HepG2 (cell line): ENCODE results near the gene DNAJC2. TPM values are rescaled to one million over a fixed set of nuclear protein-coding genes. Genes with fewer than 3 reads are reported as not detected.

ENCODE experiments used
- HMGA1 ChIP-seq: sonication (generic); formaldehyde crosslinking; conservative IDR thresholded peaks from 2 replicates; pipeline ENCODE4 v1.4.0; 2020; ENCODE audit warnings: missing genetic modification reagents
- KDM4B ChIP-seq: sonication (generic); formaldehyde crosslinking; IDR thresholded peaks from 2 replicates; pipeline ENCODE4 v1.4.0; 2020; ENCODE audit warnings: missing genetic modification reagents
- MAFF ChIP-seq: IDR thresholded peaks from 2 replicates; pipeline ENCODE4 v1.6.1; 2011; ENCODE audit warnings: low read depth, low read length, improper control_type of control experiment
- NFIB ChIP-seq: sonication (generic); formaldehyde crosslinking; IDR thresholded peaks from 2 replicates; pipeline ENCODE4 v1.9.0; 2021; ENCODE audit warnings: missing genetic modification reagents, mild to moderate bottlenecking, borderline replicate concordance
- NR2F6 ChIP-seq, 2 experiments: IDR thresholded peaks; 2 replicates each; pipeline ENCODE4 v1.6.1; 2016; ENCODE audit warnings: antibody characterized with exemption in 1 of 2, mild to moderate bottlenecking in 1 of 2
- PPARG ChIP-seq: conservative IDR thresholded peaks from 2 replicates; pipeline ENCODE4 v1.6.1; 2016; ENCODE audit warnings: missing biosample characterization, missing genetic modification reagents
- RBM39 ChIP-seq: fragments of 200-400 bp; formaldehyde crosslinking; IDR thresholded peaks from one replicate; pipeline ENCODE4 v1.6.1; 2018; ENCODE audit warnings: antibody characterized with exemption, mild to moderate bottlenecking, low read depth, low read length; ENCODE audit not compliant: poor library complexity, severe bottlenecking
- SAP130 ChIP-seq: IDR thresholded peaks from 2 replicates; pipeline ENCODE4 v1.6.1; 2016; ENCODE audit warnings: low read depth
- SIN3A ChIP-seq: IDR thresholded peaks from 2 replicates; pipeline ENCODE4 v1.6.1; 2011; ENCODE audit warnings: low read depth, mild to moderate bottlenecking, control low read depth, low read length, borderline replicate concordance
- SMARCC2 ChIP-seq: fragments of 450-650 bp; IDR thresholded peaks from 2 replicates; pipeline ENCODE4 v1.6.1; 2017; ENCODE audit warnings: antibody characterized with exemption, mild to moderate bottlenecking
- SOX6 ChIP-seq, 2 experiments: fragments of 450-650 bp in 1 of 2; sonication (generic) in 1 of 2; formaldehyde crosslinking in 1 of 2; IDR thresholded peaks; 2 replicates each; pipeline versions ENCODE4 v1.4.0 to v1.6.1; 2017 to 2020; ENCODE audit warnings: antibody characterized with exemption in 1 of 2, mild to moderate bottlenecking in 1 of 2, missing genetic modification reagents in 1 of 2
- XRCC5 ChIP-seq: fragments of 200-400 bp; formaldehyde crosslinking; optimal IDR thresholded peaks from 2 replicates; pipeline ENCODE3; 2017; ENCODE audit warnings: mild to moderate bottlenecking, low read length
- ZBTB1 ChIP-seq: sonication (generic); formaldehyde crosslinking; IDR thresholded peaks from 2 replicates; pipeline ENCODE4 v1.4.0; 2020; ENCODE audit warnings: missing genetic modification reagents, borderline replicate concordance
- ZNF138 ChIP-seq: sonication (generic); formaldehyde crosslinking; IDR thresholded peaks from 2 replicates; pipeline ENCODE4 v1.5.0; 2020; ENCODE audit warnings: mild to moderate bottlenecking, low read depth, missing genetic modification reagents
- ZNF207 ChIP-seq: fragments of 450-650 bp; IDR thresholded peaks from 2 replicates; pipeline ENCODE4 v1.6.1; 2016; ENCODE audit warnings: antibody characterized with exemption, borderline replicate concordance
- ZNF766 ChIP-seq: sonication (generic); formaldehyde crosslinking; IDR thresholded peaks from 2 replicates; pipeline ENCODE4 v1.5.0; 2020; ENCODE audit warnings: missing genetic modification reagents, borderline replicate concordance
- ZSCAN22 ChIP-seq: sonication (generic); formaldehyde crosslinking; IDR thresholded peaks from 2 replicates; pipeline ENCODE4 v1.4.0; 2020; ENCODE audit warnings: mild to moderate bottlenecking, missing genetic modification reagents
- polyA plus RNA-seq, 8 experiments: library from polyadenylated mRNA; depleted of rRNA in 3 of 8; stranded (reverse) in 7 of 8; unstranded in 1 of 8; fragments of >200 nt; fragmentation: Illumina TruSeq in 4 of 8; extraction: Trizol in 4 of 8; gene quantifications; 2 replicates each; pipeline versions ENCODE4 v1.2.1 to v1.2.3, GENCODE V29; 2011 to 2016; ENCODE audit warnings: low read depth in 4 of 8, missing spikeins in 1 of 8, mixed read lengths in 1 of 8; ENCODE audit not compliant: insufficient read depth in 1 of 8
- total RNA-seq, 5 experiments: library from RNA; depleted of rRNA; stranded (reverse); fragments of >200 nt; fragmentation: Illumina TruSeq; extraction: Trizol; gene quantifications; 2 replicates each; pipeline ENCODE4 v1.2.3, GENCODE V29; 2016; ENCODE audit warnings: low read depth in 1 of 5
- TF ChIP-seq, protein P1 (sequence below), 2 experiments: sonication (generic) in 1 of 2; formaldehyde crosslinking in 1 of 2; IDR thresholded peaks; 2 replicates each; pipeline versions ENCODE4 v1.5.1 to v1.6.1; 2011 to 2020; ENCODE audit warnings: borderline replicate concordance in 1 of 2, low read depth in 1 of 2, low read length in 1 of 2, mild to moderate bottlenecking in 1 of 2, missing genetic modification reagents in 1 of 2, moderate library complexity in 1 of 2
- TF ChIP-seq, protein P2 (sequence below), 2 experiments: sonication (generic) in 1 of 2; formaldehyde crosslinking in 1 of 2; IDR thresholded peaks; 2 replicates each; pipeline versions ENCODE4 v1.4.0 to v1.6.1; 2018 to 2020; ENCODE audit warnings: missing genetic modification reagents in 2 of 2, borderline replicate concordance in 1 of 2, low read depth in 1 of 2, mild to moderate bottlenecking in 1 of 2, missing biosample characterization in 1 of 2
- TF ChIP-seq, protein P3 (sequence below): sonication (generic); formaldehyde crosslinking; IDR thresholded peaks from 2 replicates; pipeline ENCODE4 v1.8.0; 2022; ENCODE audit warnings: mild to moderate bottlenecking, missing genetic modification reagents; ENCODE audit not compliant: insufficient replicate concordance
- TF ChIP-seq, protein P4 (sequence below): sonication (generic); formaldehyde crosslinking; conservative IDR thresholded peaks from 2 replicates; pipeline ENCODE4 v1.8.0; 2022; ENCODE audit warnings: mild to moderate bottlenecking, moderate library complexity, missing genetic modification reagents

Gene DNAJC2
- total and polyA plus RNA-seq, 2 of the 13 experiments (the other 11 are each of a cell fraction or from before 2014, with no cell fraction given), result 19.6 to 42.0 TPM

DNA sequence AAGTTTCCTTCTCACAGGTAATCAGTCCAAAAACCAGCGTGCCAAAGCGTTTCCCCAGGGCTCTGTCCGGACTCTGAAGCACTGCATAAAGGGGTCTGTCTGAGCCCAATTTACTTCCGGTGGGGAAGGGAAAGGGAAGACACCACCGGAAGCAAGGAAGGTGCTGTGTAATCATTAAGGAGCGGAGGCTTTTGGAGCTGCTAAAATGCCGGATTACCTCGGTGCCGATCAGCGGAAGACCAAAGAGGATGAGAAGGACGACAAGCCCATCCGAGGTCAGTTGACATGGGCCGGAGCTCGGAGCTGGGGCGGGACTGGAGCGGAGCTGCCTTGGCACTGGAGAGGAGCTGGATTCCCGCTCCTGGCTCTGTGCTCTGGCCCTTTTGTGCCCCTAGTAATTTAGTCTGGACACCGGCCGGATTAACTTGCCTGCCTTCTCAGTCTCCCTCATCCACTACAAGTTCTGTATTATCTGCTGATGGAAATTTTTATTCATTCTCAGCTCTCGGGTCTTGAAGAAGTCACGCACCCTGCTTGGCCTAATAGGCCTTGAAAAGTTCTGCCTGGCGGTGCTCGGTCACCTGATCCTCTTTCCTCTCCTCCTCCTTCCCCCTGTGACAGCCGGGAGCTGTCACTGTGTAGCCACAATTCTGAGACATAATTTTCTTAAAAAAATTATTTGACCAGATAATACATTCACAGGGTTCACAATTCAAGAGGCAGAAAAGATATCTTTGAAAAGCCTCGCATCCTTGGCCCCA, 3.1 kb upstream of the DNAJC2 start, which contains the start of gene PSMC2 (continued):
- TF ChIP-seq ZNF138 (CRISPR knock-in tag) (no peak), XRCC5 (peak; percentile 76), NR2F6 (IDR thresholded peaks at IDR 0.05) (peak; percentile 24; the same call in 1 of the 2 replicates), NR2F6 (CRISPR knock-in tag; IDR thresholded peaks at IDR 0.05) (no peak), SIN3A (peak; percentile 93), HMGA1 (CRISPR knock-in tag) (no peak), ZSCAN22 (CRISPR knock-in tag) (0 out of 2 replicates have a peak, but pooled peaks have one; percentile 26), ZBTB1 (CRISPR knock-in tag) (no peak), ZNF766 (CRISPR knock-in tag) (no peak), MAFF (peak; percentile 77), PPARG (CRISPR knock-in tag) (no peak), SAP130 (CRISPR knock-in tag) (peak; percentile 95), SOX6 (IDR thresholded peaks at IDR 0.05) (no peak), SOX6 (CRISPR knock-in tag; IDR thresholded peaks at IDR 0.05) (no peak), RBM39 (no peak), ZNF207 (no peak), SMARCC2 (no peak), KDM4B (CRISPR knock-in tag) (no peak), NFIB (CRISPR knock-in tag) (no peak)
- TF ChIP-seq, protein P1, sequence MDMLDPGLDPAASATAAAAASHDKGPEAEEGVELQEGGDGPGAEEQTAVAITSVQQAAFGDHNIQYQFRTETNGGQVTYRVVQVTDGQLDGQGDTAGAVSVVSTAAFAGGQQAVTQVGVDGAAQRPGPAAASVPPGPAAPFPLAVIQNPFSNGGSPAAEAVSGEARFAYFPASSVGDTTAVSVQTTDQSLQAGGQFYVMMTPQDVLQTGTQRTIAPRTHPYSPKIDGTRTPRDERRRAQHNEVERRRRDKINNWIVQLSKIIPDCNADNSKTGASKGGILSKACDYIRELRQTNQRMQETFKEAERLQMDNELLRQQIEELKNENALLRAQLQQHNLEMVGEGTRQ (IDR thresholded peaks at IDR 0.05; ENCODE audit: low read depth, low read length), result no peak
- TF ChIP-seq, protein P1 (CRISPR knock-in tag; IDR thresholded peaks at IDR 0.05; ENCODE audit: borderline replicate concordance), result peak; percentile 74; the same call in 1 of the 2 replicates
- TF ChIP-seq, protein P2, sequence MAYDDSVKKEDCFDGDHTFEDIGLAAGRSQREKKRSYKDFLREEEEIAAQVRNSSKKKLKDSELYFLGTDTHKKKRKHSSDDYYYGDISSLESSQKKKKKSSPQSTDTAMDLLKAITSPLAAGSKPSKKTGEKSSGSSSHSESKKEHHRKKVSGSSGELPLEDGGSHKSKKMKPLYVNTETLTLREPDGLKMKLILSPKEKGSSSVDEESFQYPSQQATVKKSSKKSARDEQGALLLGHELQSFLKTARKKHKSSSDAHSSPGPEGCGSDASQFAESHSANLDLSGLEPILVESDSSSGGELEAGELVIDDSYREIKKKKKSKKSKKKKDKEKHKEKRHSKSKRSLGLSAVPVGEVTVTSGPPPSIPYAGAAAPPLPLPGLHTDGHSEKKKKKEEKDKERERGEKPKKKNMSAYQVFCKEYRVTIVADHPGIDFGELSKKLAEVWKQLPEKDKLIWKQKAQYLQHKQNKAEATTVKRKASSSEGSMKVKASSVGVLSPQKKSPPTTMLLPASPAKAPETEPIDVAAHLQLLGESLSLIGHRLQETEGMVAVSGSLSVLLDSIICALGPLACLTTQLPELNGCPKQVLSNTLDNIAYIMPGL (CRISPR knock-in tag; IDR thresholded peaks at IDR 0.05; ENCODE audit: borderline replicate concordance in 1 of 2, low read depth in 1 of 2), result peak; percentile 66 to 93
- TF ChIP-seq, protein P3, sequence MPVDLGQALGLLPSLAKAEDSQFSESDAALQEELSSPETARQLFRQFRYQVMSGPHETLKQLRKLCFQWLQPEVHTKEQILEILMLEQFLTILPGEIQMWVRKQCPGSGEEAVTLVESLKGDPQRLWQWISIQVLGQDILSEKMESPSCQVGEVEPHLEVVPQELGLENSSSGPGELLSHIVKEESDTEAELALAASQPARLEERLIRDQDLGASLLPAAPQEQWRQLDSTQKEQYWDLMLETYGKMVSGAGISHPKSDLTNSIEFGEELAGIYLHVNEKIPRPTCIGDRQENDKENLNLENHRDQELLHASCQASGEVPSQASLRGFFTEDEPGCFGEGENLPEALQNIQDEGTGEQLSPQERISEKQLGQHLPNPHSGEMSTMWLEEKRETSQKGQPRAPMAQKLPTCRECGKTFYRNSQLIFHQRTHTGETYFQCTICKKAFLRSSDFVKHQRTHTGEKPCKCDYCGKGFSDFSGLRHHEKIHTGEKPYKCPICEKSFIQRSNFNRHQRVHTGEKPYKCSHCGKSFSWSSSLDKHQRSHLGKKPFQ (CRISPR knock-in tag), result peak; percentile 47
- TF ChIP-seq, protein P4, sequence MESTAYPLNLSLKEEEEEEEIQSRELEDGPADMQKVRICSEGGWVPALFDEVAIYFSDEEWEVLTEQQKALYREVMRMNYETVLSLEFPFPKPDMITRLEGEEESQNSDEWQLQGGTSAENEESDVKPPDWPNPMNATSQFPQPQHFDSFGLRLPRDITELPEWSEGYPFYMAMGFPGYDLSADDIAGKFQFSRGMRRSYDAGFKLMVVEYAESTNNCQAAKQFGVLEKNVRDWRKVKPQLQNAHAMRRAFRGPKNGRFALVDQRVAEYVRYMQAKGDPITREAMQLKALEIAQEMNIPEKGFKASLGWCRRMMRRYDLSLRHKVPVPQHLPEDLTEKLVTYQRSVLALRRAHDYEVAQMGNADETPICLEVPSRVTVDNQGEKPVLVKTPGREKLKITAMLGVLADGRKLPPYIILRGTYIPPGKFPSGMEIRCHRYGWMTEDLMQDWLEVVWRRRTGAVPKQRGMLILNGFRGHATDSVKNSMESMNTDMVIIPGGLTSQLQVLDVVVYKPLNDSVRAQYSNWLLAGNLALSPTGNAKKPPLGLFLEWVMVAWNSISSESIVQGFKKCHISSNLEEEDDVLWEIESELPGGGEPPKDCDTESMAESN (CRISPR knock-in tag), result no peak
